Measurements from ENCODE around the gene DGCR2.

Gene DGCR2

DNA sequence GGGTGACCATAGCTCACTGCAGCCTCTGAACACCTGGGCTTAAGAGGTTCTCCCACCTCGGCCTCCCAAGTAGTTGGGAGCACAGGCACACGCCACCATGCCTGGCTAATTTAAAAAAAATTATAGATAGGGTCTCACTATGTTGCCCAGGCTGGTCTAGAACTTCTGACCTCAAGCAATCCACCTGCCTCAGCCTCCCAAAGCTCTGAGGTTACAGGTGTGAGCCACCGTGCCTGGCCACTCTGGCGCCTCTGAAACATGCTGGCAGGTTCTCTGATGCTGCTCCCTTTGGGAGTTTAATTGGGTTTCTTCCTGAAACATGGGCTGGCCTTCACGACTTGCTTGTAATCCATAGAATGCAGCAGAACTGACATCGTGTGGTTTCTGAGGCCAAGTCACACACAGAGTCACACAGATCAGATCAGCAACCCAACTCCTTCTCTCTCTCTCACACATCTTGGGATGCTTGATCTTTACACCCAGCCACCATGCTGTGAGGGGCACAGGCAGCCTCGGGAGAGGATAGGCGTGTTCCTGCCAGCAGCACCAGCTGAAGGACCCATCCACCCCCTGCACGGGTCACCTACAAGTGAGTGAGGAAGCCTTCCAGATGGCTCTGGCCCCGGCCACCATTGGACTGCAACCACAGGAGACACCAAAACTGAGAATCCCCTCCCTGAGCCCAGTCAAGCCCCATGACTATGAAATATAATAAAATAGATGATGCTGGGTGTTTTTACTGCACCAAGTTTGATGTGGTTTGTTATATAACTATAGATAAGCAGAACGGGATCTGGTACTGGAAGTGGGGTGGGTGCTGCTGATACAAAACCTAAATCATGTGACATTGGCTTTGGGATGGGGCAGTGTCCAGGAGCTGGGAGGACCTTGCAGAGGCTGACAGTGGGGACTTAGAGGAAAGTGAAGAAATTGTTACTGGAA is 31.0 kb upstream of the DGCR2 start:
- no peaks in the 10 kb centered on the region for H3K9me3 ChIP-seq (ENCODE audit: insufficient read depth, low read length)
- no peak overlapping the region for H3K4me3 ChIP-seq (ENCODE audit: low read length)
- H3K36me3 ChIP-seq (replicated peaks; ENCODE audit: low read depth, low read length) = no peaks in the 10 kb centered on the region
- H3K79me2 ChIP-seq (ENCODE audit: low read length) = no peaks in the 10 kb centered on the region
- no peak for TF ChIP-seq CTCF (IDR thresholded peaks at IDR 0.05; ENCODE audit: low read depth, low read length)
- no peak for TF ChIP-seq EZH2phosphoT487 (IDR thresholded peaks at IDR 0.05; ENCODE audit: low read depth)
- no peaks in the 10 kb centered on the region; the same call in 1 of the 2 replicates for H3K27me3 ChIP-seq (ENCODE audit: low read depth, low read length)
- H2AFZ ChIP-seq (ENCODE audit: low read depth, low read length) = no peak overlapping the region
- H4K20me1 ChIP-seq (ENCODE audit: insufficient read depth, low read length) = no peaks in the 10 kb centered on the region
- H3K9ac ChIP-seq (ENCODE audit: low read length) = no peak overlapping the region
- no peak overlapping the region for H3K4me2 ChIP-seq (ENCODE audit: low read length)
- H3K27ac ChIP-seq (ENCODE audit: low read length) = no peak overlapping the region
- no peaks in the 10 kb centered on the region for H3K4me1 ChIP-seq (ENCODE audit: low read length)

GRCh38 chr22:19151329-19152191 is 29.3 kb upstream of the DGCR2 start:
- Histone ChIP-seq H3K9me3 (ENCODE audit: insufficient read depth, low read length) (no peaks in the 10 kb centered on the region), H4K20me1 (ENCODE audit: insufficient read depth, low read length) (no peaks in the 10 kb centered on the region), H3K27me3 (ENCODE audit: low read depth, low read length) (no peaks in the 10 kb centered on the region; the same call in 1 of the 2 replicates), H3K36me3 (replicated peaks; ENCODE audit: low read depth, low read length) (no peaks in the 10 kb centered on the region), H3K4me3 (ENCODE audit: low read length) (no peak overlapping the region), H3K4me1 (ENCODE audit: low read length) (no peaks in the 10 kb centered on the region), H3K27ac (ENCODE audit: low read length) (no peak overlapping the region), H3K4me2 (ENCODE audit: low read length) (no peak overlapping the region), H3K9ac (ENCODE audit: low read length) (no peak overlapping the region), H3K79me2 (ENCODE audit: low read length) (no peaks in the 10 kb centered on the region), H2AFZ (ENCODE audit: low read depth, low read length) (no peak overlapping the region)
- no peak for TF ChIP-seq EZH2phosphoT487 (IDR thresholded peaks at IDR 0.05; ENCODE audit: low read depth)
- no peak for TF ChIP-seq CTCF (IDR thresholded peaks at IDR 0.05; ENCODE audit: low read depth, low read length)

DNA sequence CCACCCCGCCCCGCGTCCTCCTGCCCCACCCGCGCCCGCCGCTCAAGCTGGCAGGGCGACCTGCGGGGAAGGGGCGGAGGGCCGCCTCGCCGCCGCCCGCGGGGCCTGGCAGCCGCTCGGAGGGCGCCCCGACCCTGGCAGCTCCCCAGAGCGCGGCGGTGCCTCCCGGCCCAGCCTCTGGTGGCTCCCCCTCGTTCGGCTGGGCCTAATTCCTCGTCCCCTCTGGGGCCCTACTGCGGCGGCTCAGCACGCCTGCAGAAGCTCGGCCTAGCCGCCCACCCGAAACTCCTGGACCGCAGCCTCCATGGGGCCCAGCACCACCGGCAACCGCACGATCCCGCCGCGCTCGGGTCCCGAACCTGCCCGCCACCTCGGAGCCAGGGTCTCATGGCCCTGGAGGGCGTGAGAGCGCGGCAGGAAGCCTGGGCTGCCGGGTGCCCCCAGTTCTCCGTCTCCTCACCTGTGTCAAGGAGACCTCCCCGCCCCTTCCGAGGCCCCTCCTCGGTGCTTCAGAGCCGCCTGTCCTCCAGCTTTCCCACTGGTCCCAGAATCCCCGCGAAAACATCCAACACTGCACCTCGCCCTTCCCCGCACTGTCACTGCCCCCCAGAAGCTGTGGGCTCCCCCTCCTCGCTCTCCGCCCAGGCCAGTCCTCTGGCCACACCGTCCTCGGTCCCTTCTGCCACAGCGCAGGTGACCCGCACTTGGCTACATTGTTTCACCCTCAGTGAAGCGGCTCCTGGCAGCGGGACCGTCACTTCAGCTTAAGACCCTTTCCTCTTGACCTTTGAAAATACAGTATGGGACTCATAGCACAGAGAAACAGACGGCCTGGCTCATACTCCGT is 28.5 kb upstream of the DGCR2 start:
- H3K9me3 ChIP-seq (ENCODE audit: insufficient read depth, low read length) = no peaks in the 10 kb centered on the region
- H2AFZ ChIP-seq (ENCODE audit: low read depth, low read length) = no peak overlapping the region
- H3K9ac ChIP-seq (ENCODE audit: low read length) = no peak overlapping the region
- no peaks in the 10 kb centered on the region for H3K36me3 ChIP-seq (replicated peaks; ENCODE audit: low read depth, low read length)
- no peak overlapping the region for H3K27ac ChIP-seq (ENCODE audit: low read length)
- no peaks in the 10 kb centered on the region; the same call in 1 of the 2 replicates for H3K27me3 ChIP-seq (ENCODE audit: low read depth, low read length)
- TF ChIP-seq EZH2phosphoT487 (IDR thresholded peaks at IDR 0.05; ENCODE audit: low read depth) (no peak), CTCF (IDR thresholded peaks at IDR 0.05; ENCODE audit: low read depth, low read length) (no peak)
- no peak overlapping the region for H3K4me3 ChIP-seq (ENCODE audit: low read length)
- no peaks in the 10 kb centered on the region for H3K79me2 ChIP-seq (ENCODE audit: low read length)
- H3K4me2 ChIP-seq (ENCODE audit: low read length) = no peak overlapping the region
- no peaks in the 10 kb centered on the region for H3K4me1 ChIP-seq (ENCODE audit: low read length)
- no peaks in the 10 kb centered on the region for H4K20me1 ChIP-seq (ENCODE audit: insufficient read depth, low read length)

Measured in OCI-LY3 (cell line).